Left cardiac atrium (tissue), 4 donors: ENCODE results near the gene KIF6. TPM values are rescaled to one million over a fixed set of nuclear protein-coding genes. Genes with fewer than 3 reads are reported as not detected.
A peak's percentile ranks its signal among the peaks of the same experiment; 100 is the strongest.

Experiments
- ATAC-seq, 2 donors: fragments of 200-7000 bp; cut with Tn5 transposase; one replicate each; pipeline ENCODE4 v1.9.1; 2020; ENCODE audit warnings: mild to moderate bottlenecking in 2 of 2, moderate library complexity in 2 of 2
- DNase-seq: peaks from one replicate; pipeline ENCODE4 v3.0.0-alpha.2; 2020
- intact Hi-C, 2 donors: fragments of 100-400 bp; cut with DNase I; formaldehyde crosslinking; loops; one replicate each; pipeline versions ENCODE4 v1.14.1 to v1.15.1; 2022 to 2023
- long read RNA-seq: library from polyadenylated mRNA; unstranded; transcript quantifications from one replicate; pipeline ENCODE4 v2.0.0, GENCODE V29; 2021
- total RNA-seq, 2 donors: library from RNA; stranded (reverse); fragmentation: NEBNext Ultra II Directional; extraction: Animal tissue kit (Norgen Biotek cat#: 25700); gene quantifications; one replicate each; pipeline ENCODE4 v1.2.1, GENCODE V29; 2021
- donor health status: DM: no; HTN: yes; CAD: no.
- donor health status: DM: no; HTN: yes; CAD: no; lungs with severe emphysema.
- donor health status: DM: yes; HTN: yes; CAD: no.
- donor health status: Dilated cardiomyopathy.

KIF6 gene
- under 1 TPM; 0.15 to 0.31 TPM for total RNA-seq
- long read RNA-seq, result 0 reads

GRCh38 chr6:39724787-39725631 lies at the start of gene KIF6:
Gene KIF6 (minus strand): TSS chr6:39725408. CDS start chr6:39725310, 98 bp downstream.
- ATAC-seq (peak; percentile 100), DNase-seq (peak; percentile 95)
- intact Hi-C loops, result no loop called here

- ATAC-seq, result no peak
- intact Hi-C loops, result no loop called here
- DNase-seq, result no peak
These were observed 48.6 kb upstream of the KIF6 start for GRCh38 chr6:39773782-39774181.

GRCh38 chr6:39772559-39773273 lies 47.5 kb upstream of the KIF6 start:
- DNase-seq (no peak), ATAC-seq (peak in 1 of 2 donors; percentile 44)
- intact Hi-C loops, result no loop called here

- ATAC-seq (no peak), DNase-seq (no peak)
- intact Hi-C loops, result no loop called here
These were observed 45.2 kb upstream of the KIF6 start for GRCh38 chr6:39770446-39770845.

- DNase-seq, result no peak
- no peak for ATAC-seq
- intact Hi-C loops, result no loop called here
These were observed 43.8 kb upstream of the KIF6 start for GRCh38 chr6:39769012-39769411.

GRCh38 chr6:39765508-39766065 lies 40.4 kb upstream of the KIF6 start:
- intact Hi-C loops, result no loop called here
- DNase-seq, result no peak
- ATAC-seq, result no peak

- peak; percentile 51 to 73 for ATAC-seq
- no peak for DNase-seq
- intact Hi-C loops, result no loop called here
These were observed 35.2 kb upstream of the KIF6 start for GRCh38 chr6:39760226-39760952.

- intact Hi-C loops, result no loop called here
- ATAC-seq (no peak), DNase-seq (no peak)
These were observed 33.8 kb upstream of the KIF6 start for GRCh38 chr6:39758905-39759605.

GRCh38 chr6:39756582-39756981 lies 31.4 kb upstream of the KIF6 start:
- no peak for ATAC-seq
- DNase-seq, result no peak
- intact Hi-C loops, result no loop called here

- ATAC-seq, result no peak
- intact Hi-C loops, result no loop called here
- DNase-seq, result no peak
These were observed 30.0 kb upstream of the KIF6 start for GRCh38 chr6:39755231-39755630.

- intact Hi-C loops, result no loop called here
- peak in 1 of 2 donors; percentile 72 for ATAC-seq
- DNase-seq, result no peak
These were observed 29.4 kb upstream of the KIF6 start for GRCh38 chr6:39754514-39755115.

- peak; percentile 32 for DNase-seq
- ATAC-seq, result peak; percentile 91 to 92
- intact Hi-C loops, result no loop called here
These were observed 28.5 kb upstream of the KIF6 start for GRCh38 chr6:39753725-39754045.

GRCh38 chr6:39752835-39753724 lies 27.9 kb upstream of the KIF6 start:
- no peak for DNase-seq
- intact Hi-C loops, result no loop called here
- ATAC-seq, result peak; percentile 27 to 48

GRCh38 chr6:39746795-39747194 lies 21.6 kb upstream of the KIF6 start:
- DNase-seq, result no peak
- intact Hi-C loops, result no loop called here

GRCh38 chr6:39733704-39734103 lies 8.5 kb upstream of the KIF6 start:
- intact Hi-C loops, result loop anchor here in 1 of 2 donors (10.0 kb wide), 1 partner anchor 119 kb away; no protein-coding TSS in a partner anchor
- ATAC-seq, result no peak

More at GRCh38 chr6:39746795-39747194, 21.6 kb upstream of the KIF6 start:
- ATAC-seq, result no peak

GRCh38 chr6:39731565-39731964 lies 6.4 kb upstream of the KIF6 start:
- DNase-seq (no peak), ATAC-seq (no peak)
- intact Hi-C loops, result loop anchor here in 1 of 2 donors (10.0 kb wide), 1 partner anchor 117 kb away; no protein-coding TSS in a partner anchor

More at GRCh38 chr6:39733704-39734103, 8.5 kb upstream of the KIF6 start:
- no peak for DNase-seq

- ATAC-seq (no peak), DNase-seq (no peak)
- intact Hi-C loops, result loop anchor here in 1 of 2 donors (10.0 kb wide), 1 partner anchor 115 kb away; no protein-coding TSS in a partner anchor
These were observed 4.7 kb upstream of the KIF6 start for GRCh38 chr6:39729945-39730344.
